ENCODE measurements around the gene CHD9.
"Not testable (repeated sequence)": the region's sequence is repeated elsewhere in the genome, so short reads cannot be mapped to it uniquely, and the experiment has no call there.

Gene CHD9

GRCh38 chr16:53207810-53208752 lies 153.3 kb downstream of the CHD9 start:
- DNase-seq (ENCODE audit: low read depth in 2 of 2) = no peak

- no peak for DNase-seq (ENCODE audit: low read depth in 2 of 2)
Measured at GRCh38 chr16:53209429-53209828, 154.6 kb downstream of the CHD9 start.

- DNase-seq (ENCODE audit: low read depth in 2 of 2) = no peak
Measured at GRCh38 chr16:53209877-53210276, 155.1 kb downstream of the CHD9 start.

- no peak for DNase-seq (ENCODE audit: low read depth in 2 of 2)
Measured at GRCh38 chr16:53211253-53211652, 156.5 kb downstream of the CHD9 start.

- DNase-seq (ENCODE audit: low read depth in 2 of 2) = no peak
Measured at GRCh38 chr16:53212893-53213223, 158.1 kb downstream of the CHD9 start.

- no peak for DNase-seq (ENCODE audit: low read depth in 2 of 2)
Measured at GRCh38 chr16:53213542-53213941, 158.8 kb downstream of the CHD9 start.

- no peak for DNase-seq (ENCODE audit: low read depth in 2 of 2)
Measured at GRCh38 chr16:53216798-53217197, 162.0 kb downstream of the CHD9 start.

GRCh38 chr16:53219371-53219770 lies 164.6 kb downstream of the CHD9 start:
- DNase-seq (ENCODE audit: low read depth in 2 of 2) = no peak

GRCh38 chr16:53219795-53220454 lies 165.1 kb downstream of the CHD9 start:
- no peak for DNase-seq (ENCODE audit: low read depth in 2 of 2)

- DNase-seq (ENCODE audit: low read depth in 2 of 2) = no peak
Measured at GRCh38 chr16:53220585-53220984, 165.8 kb downstream of the CHD9 start.

GRCh38 chr16:53224951-53225533 lies 170.3 kb downstream of the CHD9 start:
- no peak for DNase-seq (ENCODE audit: low read depth in 2 of 2)

GRCh38 chr16:53232826-53233529 lies 178.2 kb downstream of the CHD9 start:
- DNase-seq (ENCODE audit: low read depth in 2 of 2) = no peak

GRCh38 chr16:53234836-53235235 lies 180.0 kb downstream of the CHD9 start:
- no peak for DNase-seq (ENCODE audit: low read depth in 2 of 2)

- no peak for DNase-seq (ENCODE audit: low read depth in 2 of 2)
Measured at GRCh38 chr16:53235851-53236250, 181.1 kb downstream of the CHD9 start.

GRCh38 chr16:53249331-53249730 lies 194.5 kb downstream of the CHD9 start:
- DNase-seq (ENCODE audit: low read depth in 2 of 2) = no peak

GRCh38 chr16:53257001-53257400 lies 202.2 kb downstream of the CHD9 start:
- no peak for DNase-seq (ENCODE audit: low read depth in 2 of 2)

GRCh38 chr16:53258809-53259208 lies 204.0 kb downstream of the CHD9 start:
- no peak for DNase-seq (ENCODE audit: low read depth in 2 of 2)

- DNase-seq (ENCODE audit: low read depth in 2 of 2) = no peak
Measured at GRCh38 chr16:53261276-53261675, 206.5 kb downstream of the CHD9 start.

GRCh38 chr16:53262645-53263044 lies 207.9 kb downstream of the CHD9 start:
- DNase-seq (ENCODE audit: low read depth in 2 of 2) = no peak

- no peak for DNase-seq (ENCODE audit: low read depth in 2 of 2)
Measured at GRCh38 chr16:53266156-53266555, 211.4 kb downstream of the CHD9 start.

GRCh38 chr16:53278498-53278897 lies 223.7 kb downstream of the CHD9 start:
- not testable (repeated sequence) for DNase-seq (ENCODE audit: low read depth in 2 of 2)

- DNase-seq (ENCODE audit: low read depth in 2 of 2) = no peak
Measured at GRCh38 chr16:53281280-53281679, 226.5 kb downstream of the CHD9 start.
